Measurements from ENCODE around the gene NADK. TPM values are rescaled to one million over a fixed set of nuclear protein-coding genes. Genes with fewer than 3 reads are reported as not detected.

Gene NADK
- total RNA-seq, 4 donors from 2014 or later, result 55.5 to 78.3 (median 64.1) TPM

DNA sequence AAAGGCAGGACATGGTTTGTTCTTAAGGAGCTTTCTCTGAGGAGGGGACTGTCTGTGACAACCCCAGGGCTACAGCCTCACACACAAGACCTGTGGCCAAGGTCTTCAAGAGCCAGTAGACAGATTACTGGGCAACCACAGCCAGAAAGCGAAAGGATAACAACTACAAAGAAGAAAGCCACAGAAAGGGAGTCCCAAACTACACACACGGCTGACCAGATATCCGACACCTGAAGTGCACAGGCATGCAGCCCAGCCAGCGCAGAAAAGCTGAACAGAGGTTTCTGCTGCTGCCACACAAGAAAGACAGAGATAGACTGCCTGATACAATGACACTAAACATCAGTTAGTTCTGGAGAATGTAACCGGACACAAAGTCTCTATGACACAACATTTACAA, 21.4 kb upstream of the NADK start:
- H3K9me3 ChIP-seq, result no peaks in the 10 kb centered on the region
- peaks cover 11% of the 10 kb centered on the region for H3K4me1 ChIP-seq
- H3K4me3 ChIP-seq, result no peak overlapping the region
- 88% methylated on average over 5 of the region's 5 CpGs for WGBS
- no peaks in the 10 kb centered on the region for H3K27me3 ChIP-seq
- TF ChIP-seq EP300 (IDR thresholded peaks at IDR 0.05), result no peak
- no peak for TF ChIP-seq POLR2A (IDR thresholded peaks at IDR 0.05)
- TF ChIP-seq POLR2AphosphoS5 (IDR thresholded peaks at IDR 0.05), result no peak
- TF ChIP-seq CTCF (IDR thresholded peaks at IDR 0.05), result no peak
- DNase-seq (ENCODE audit: low spot score in 2 of 2), result no peak
- peaks cover 78% of the 10 kb centered on the region for H3K36me3 ChIP-seq
- H3K27ac ChIP-seq, result no peak overlapping the region

- no peak for TF ChIP-seq CTCF (IDR thresholded peaks at IDR 0.05)
- no peak for TF ChIP-seq EP300 (IDR thresholded peaks at IDR 0.05)
- no peak for TF ChIP-seq POLR2A (IDR thresholded peaks at IDR 0.05)
- no peak for TF ChIP-seq POLR2AphosphoS5 (IDR thresholded peaks at IDR 0.05)
- Histone ChIP-seq H3K4me3 (no peak overlapping the region), H3K27ac (no peak overlapping the region), H3K4me1 (peaks cover 11% of the 10 kb centered on the region), H3K9me3 (no peaks in the 10 kb centered on the region), H3K36me3 (peaks cover 77% of the 10 kb centered on the region), H3K27me3 (no peaks in the 10 kb centered on the region)
- WGBS, result 69% methylated on average over 11 of the region's 11 CpGs
- no peak for DNase-seq (ENCODE audit: low spot score in 2 of 2)
Measured at GRCh38 chr1:1797731-1798341, 19.6 kb upstream of the NADK start.

DNA sequence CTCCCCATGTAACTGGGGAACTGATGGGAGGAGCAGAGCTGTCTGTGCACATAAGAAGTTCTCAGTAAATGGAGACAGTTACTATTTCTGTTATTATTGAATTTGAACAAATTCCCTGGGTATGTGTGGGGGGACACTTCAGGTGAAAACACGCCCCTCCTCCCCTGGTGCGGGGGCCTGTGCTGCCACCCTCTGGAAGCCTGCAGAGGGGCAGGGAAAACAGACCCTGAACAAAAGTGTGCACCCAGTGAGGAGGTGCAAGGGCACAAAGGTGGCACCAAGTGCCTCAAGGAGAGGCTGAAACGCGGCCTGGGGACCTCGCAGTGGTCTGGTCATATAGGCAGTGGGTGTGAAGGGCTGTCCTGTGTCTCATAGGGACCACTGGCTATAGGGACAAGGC, 18.2 kb upstream of the NADK start:
- no peaks in the 10 kb centered on the region for H3K9me3 ChIP-seq
- peaks cover 82% of the 10 kb centered on the region for H3K36me3 ChIP-seq
- peaks cover 11% of the 10 kb centered on the region for H3K4me1 ChIP-seq
- WGBS, result 87% methylated on average over 5 of the region's 5 CpGs
- no peak overlapping the region for H3K27ac ChIP-seq
- DNase-seq (ENCODE audit: low spot score in 2 of 2), result no peak
- H3K27me3 ChIP-seq, result no peaks in the 10 kb centered on the region
- TF ChIP-seq EP300 (IDR thresholded peaks at IDR 0.05) (no peak), POLR2A (IDR thresholded peaks at IDR 0.05) (no peak), CTCF (IDR thresholded peaks at IDR 0.05) (no peak), POLR2AphosphoS5 (IDR thresholded peaks at IDR 0.05) (no peak)
- H3K4me3 ChIP-seq, result no peak overlapping the region

- Histone ChIP-seq H3K9me3 (no peaks in the 10 kb centered on the region), H3K27me3 (no peaks in the 10 kb centered on the region), H3K4me1 (peaks cover 11% of the 10 kb centered on the region), H3K27ac (no peak overlapping the region), H3K4me3 (no peak overlapping the region), H3K36me3 (peaks cover 91% of the 10 kb centered on the region)
- 93% methylated on average over 10 of the region's 10 CpGs for WGBS
- TF ChIP-seq POLR2A (IDR thresholded peaks at IDR 0.05) (no peak), POLR2AphosphoS5 (IDR thresholded peaks at IDR 0.05) (no peak), CTCF (IDR thresholded peaks at IDR 0.05) (no peak), EP300 (IDR thresholded peaks at IDR 0.05) (no peak)
- DNase-seq (ENCODE audit: low spot score in 2 of 2), result no peak
Measured at GRCh38 chr1:1794999-1795398, 16.7 kb upstream of the NADK start.

GRCh38 chr1:1793481-1794244, 15.4 kb upstream of the NADK start:
- Histone ChIP-seq H3K4me3 (no peak overlapping the region), H3K4me1 (peaks cover 11% of the 10 kb centered on the region), H3K9me3 (no peaks in the 10 kb centered on the region), H3K27me3 (no peaks in the 10 kb centered on the region), H3K27ac (no peak overlapping the region), H3K36me3 (peaks cover 95% of the 10 kb centered on the region)
- no peak for TF ChIP-seq CTCF (IDR thresholded peaks at IDR 0.05)
- no peak for TF ChIP-seq POLR2AphosphoS5 (IDR thresholded peaks at IDR 0.05)
- no peak for TF ChIP-seq EP300 (IDR thresholded peaks at IDR 0.05)
- no peak for TF ChIP-seq POLR2A (IDR thresholded peaks at IDR 0.05)
- 91% methylated on average over 17 of the region's 17 CpGs for WGBS
- DNase-seq (ENCODE audit: low spot score in 2 of 2), result no peak
